Activated CD4-positive, alpha-beta T cell treated with anti-CD3 and anti-CD28 coated beads, Interleukin-2, amount 10 ng/mL, durations not matched to agents 24 days and 14 days (primary cell): ENCODE measurements around the gene ASXL3. TPM values are rescaled to one million over a fixed set of nuclear protein-coding genes. Genes with fewer than 3 reads are reported as not detected.
A peak's percentile ranks its signal among the peaks of the same experiment; 100 is the strongest.

ENCODE experiments used
- DNase-seq: peaks from one replicate; pipeline ENCODE4 v3.0.0; 2022
- H3K27ac Mint-ChIP-seq: one replicate; pipeline ENCODE4 v1.8.0; 2022; ENCODE audit warnings: mild to moderate bottlenecking, mixed read lengths
- H3K27me3 Mint-ChIP-seq: one replicate; pipeline ENCODE4 v1.8.0; 2022; ENCODE audit warnings: mixed read lengths
- H3K36me3 Mint-ChIP-seq: one replicate; pipeline ENCODE4 v1.8.0; 2022; ENCODE audit warnings: low read depth, mild to moderate bottlenecking, mixed read lengths
- H3K4me1 Mint-ChIP-seq: one replicate; pipeline ENCODE4 v1.8.0; 2021; ENCODE audit warnings: mixed read lengths
- H3K4me3 Mint-ChIP-seq: one replicate; pipeline ENCODE4 v1.8.0; 2022; ENCODE audit warnings: mild to moderate bottlenecking, moderate library complexity, mixed read lengths
- H3K9me3 Mint-ChIP-seq: one replicate; pipeline ENCODE4 v1.8.0; 2021; ENCODE audit warnings: mixed read lengths
- intact Hi-C: fragments of 100-400 bp; cut with micrococcal nuclease; formaldehyde crosslinking; loops from one replicate; pipeline ENCODE4 v1.15.1; 2023
- total RNA-seq: library from RNA; stranded (reverse); gene quantifications from 2 replicates; pipeline ENCODE4 v1.2.3, GENCODE V29; 2022

ASXL3 gene
- total RNA-seq, 1 donor from 2014 or later, result not detected

GRCh38 chr18:33575451-33575850 is 2.6 kb upstream of the ASXL3 start:
- DNase-seq, result no peak
- Mint-ChIP-seq H3K27me3 (peaks cover 19% of the 10 kb centered on the region), H3K27ac (no peak overlapping the region), H3K4me3 (no peak overlapping the region), H3K9me3 (no peaks in the 10 kb centered on the region), H3K4me1 (peaks cover 2% of the 10 kb centered on the region), H3K36me3 (peaks cover 3% of the 10 kb centered on the region)
- intact Hi-C loops, result no loop called here

GRCh38 chr18:33576999-33577646 is 896 bp upstream of the ASXL3 start:
- Mint-ChIP-seq H3K27me3 (peaks cover 19% of the 10 kb centered on the region), H3K9me3 (no peaks in the 10 kb centered on the region), H3K4me1 (peaks cover 2% of the 10 kb centered on the region), H3K27ac (no peak overlapping the region), H3K36me3 (peaks cover 3% of the 10 kb centered on the region), H3K4me3 (peak overlapping the region; percentile 82)
- intact Hi-C loops, result no loop called here
- DNase-seq, result no peak

- H3K4me1 Mint-ChIP-seq, result peaks cover 2% of the 10 kb centered on the region
- no peaks in the 10 kb centered on the region for H3K9me3 Mint-ChIP-seq
- peaks cover 3% of the 10 kb centered on the region for H3K36me3 Mint-ChIP-seq
- H3K27me3 Mint-ChIP-seq, result peaks cover 19% of the 10 kb centered on the region
- H3K4me3 Mint-ChIP-seq, result peak overlapping the region; percentile 62
- intact Hi-C loops, result no loop called here
- no peak overlapping the region for H3K27ac Mint-ChIP-seq
- no peak for DNase-seq
Observed at GRCh38 chr18:33578518-33579348, 714 bp downstream of the ASXL3 start.

GRCh38 chr18:33579349-33580215 is 1.6 kb downstream of the ASXL3 start:
- no peak for DNase-seq
- Mint-ChIP-seq H3K4me1 (peaks cover 2% of the 10 kb centered on the region), H3K4me3 (no peak overlapping the region), H3K36me3 (peaks cover 3% of the 10 kb centered on the region), H3K9me3 (no peaks in the 10 kb centered on the region), H3K27me3 (peaks cover 19% of the 10 kb centered on the region), H3K27ac (no peak overlapping the region)
- intact Hi-C loops, result no loop called here

GRCh38 chr18:33580546-33580945 is 2.5 kb downstream of the ASXL3 start:
- H3K27me3 Mint-ChIP-seq, result peaks cover 12% of the 10 kb centered on the region
- H3K36me3 Mint-ChIP-seq, result peaks cover 3% of the 10 kb centered on the region
- H3K27ac Mint-ChIP-seq, result no peak overlapping the region
- intact Hi-C loops, result no loop called here
- H3K9me3 Mint-ChIP-seq, result no peaks in the 10 kb centered on the region
- no peak for DNase-seq
- H3K4me1 Mint-ChIP-seq, result peaks cover 2% of the 10 kb centered on the region
- H3K4me3 Mint-ChIP-seq, result no peak overlapping the region

- intact Hi-C loops, result no loop called here
- no peak overlapping the region for H3K4me3 Mint-ChIP-seq
- peaks cover 3% of the 10 kb centered on the region for H3K36me3 Mint-ChIP-seq
- peaks cover 2% of the 10 kb centered on the region for H3K4me1 Mint-ChIP-seq
- H3K27me3 Mint-ChIP-seq, result peaks cover 6% of the 10 kb centered on the region
- no peak for DNase-seq
- H3K9me3 Mint-ChIP-seq, result no peaks in the 10 kb centered on the region
- no peak overlapping the region for H3K27ac Mint-ChIP-seq
Observed at GRCh38 chr18:33581856-33582255, 3.8 kb downstream of the ASXL3 start.

- H3K36me3 Mint-ChIP-seq, result no peaks in the 10 kb centered on the region
- DNase-seq, result no peak
- H3K27me3 Mint-ChIP-seq, result no peaks in the 10 kb centered on the region
- no peak overlapping the region for H3K27ac Mint-ChIP-seq
- H3K4me3 Mint-ChIP-seq, result no peak overlapping the region
- H3K4me1 Mint-ChIP-seq, result no peaks in the 10 kb centered on the region
- no peaks in the 10 kb centered on the region for H3K9me3 Mint-ChIP-seq
- intact Hi-C loops, result no loop called here
Observed at GRCh38 chr18:33583901-33584300, 5.9 kb downstream of the ASXL3 start.

- H3K27me3 Mint-ChIP-seq, result no peaks in the 10 kb centered on the region
- no peak overlapping the region for H3K4me3 Mint-ChIP-seq
- intact Hi-C loops, result no loop called here
- H3K4me1 Mint-ChIP-seq, result no peaks in the 10 kb centered on the region
- H3K9me3 Mint-ChIP-seq, result no peaks in the 10 kb centered on the region
- no peak for DNase-seq
- no peak overlapping the region for H3K27ac Mint-ChIP-seq
- no peaks in the 10 kb centered on the region for H3K36me3 Mint-ChIP-seq
Observed at GRCh38 chr18:33584548-33585430, 6.8 kb downstream of the ASXL3 start.

- H3K4me1 Mint-ChIP-seq, result no peaks in the 10 kb centered on the region
- no peaks in the 10 kb centered on the region for H3K27me3 Mint-ChIP-seq
- H3K27ac Mint-ChIP-seq, result no peak overlapping the region
- no peaks in the 10 kb centered on the region for H3K36me3 Mint-ChIP-seq
- no peak for DNase-seq
- no peak overlapping the region for H3K4me3 Mint-ChIP-seq
- intact Hi-C loops, result no loop called here
- H3K9me3 Mint-ChIP-seq, result no peaks in the 10 kb centered on the region
Observed at GRCh38 chr18:33585431-33585775, 7.4 kb downstream of the ASXL3 start.

GRCh38 chr18:33588361-33588760 is 10.3 kb downstream of the ASXL3 start:
- H3K4me1 Mint-ChIP-seq, result no peaks in the 10 kb centered on the region
- H3K27me3 Mint-ChIP-seq, result no peaks in the 10 kb centered on the region
- H3K27ac Mint-ChIP-seq, result no peak overlapping the region
- H3K9me3 Mint-ChIP-seq, result no peaks in the 10 kb centered on the region
- intact Hi-C loops, result no loop called here
- no peak overlapping the region for H3K4me3 Mint-ChIP-seq
- DNase-seq, result no peak
- H3K36me3 Mint-ChIP-seq, result no peaks in the 10 kb centered on the region

GRCh38 chr18:33593261-33593660 is 15.2 kb downstream of the ASXL3 start:
- Mint-ChIP-seq H3K27ac (no peak overlapping the region), H3K4me1 (no peaks in the 10 kb centered on the region), H3K27me3 (no peaks in the 10 kb centered on the region), H3K4me3 (no peak overlapping the region), H3K9me3 (no peaks in the 10 kb centered on the region), H3K36me3 (no peaks in the 10 kb centered on the region)
- DNase-seq, result no peak
- intact Hi-C loops, result no loop called here

- intact Hi-C loops, result no loop called here
- Mint-ChIP-seq H3K4me1 (no peaks in the 10 kb centered on the region), H3K27me3 (no peaks in the 10 kb centered on the region), H3K36me3 (no peaks in the 10 kb centered on the region), H3K9me3 (no peaks in the 10 kb centered on the region), H3K4me3 (no peak overlapping the region), H3K27ac (no peak overlapping the region)
- DNase-seq, result no peak
Observed at GRCh38 chr18:33594799-33595198, 16.8 kb downstream of the ASXL3 start.

GRCh38 chr18:33596178-33596854 is 18.3 kb downstream of the ASXL3 start:
- no peak for DNase-seq
- intact Hi-C loops, result no loop called here
- H3K4me1 Mint-ChIP-seq, result no peaks in the 10 kb centered on the region
- no peaks in the 10 kb centered on the region for H3K27me3 Mint-ChIP-seq
- no peaks in the 10 kb centered on the region for H3K9me3 Mint-ChIP-seq
- no peak overlapping the region for H3K4me3 Mint-ChIP-seq
- no peaks in the 10 kb centered on the region for H3K36me3 Mint-ChIP-seq
- H3K27ac Mint-ChIP-seq, result no peak overlapping the region
